Measurements from ENCODE around the gene HSP90B1. TPM values are rescaled to one million over a fixed set of nuclear protein-coding genes. Genes with fewer than 3 reads are reported as not detected.

The HSP90B1 gene
- total and polyA plus RNA-seq, 2 of the 13 experiments (the other 11 are each of a cell fraction or from before 2014, with no cell fraction given), result 800 to 954 TPM

DNA sequence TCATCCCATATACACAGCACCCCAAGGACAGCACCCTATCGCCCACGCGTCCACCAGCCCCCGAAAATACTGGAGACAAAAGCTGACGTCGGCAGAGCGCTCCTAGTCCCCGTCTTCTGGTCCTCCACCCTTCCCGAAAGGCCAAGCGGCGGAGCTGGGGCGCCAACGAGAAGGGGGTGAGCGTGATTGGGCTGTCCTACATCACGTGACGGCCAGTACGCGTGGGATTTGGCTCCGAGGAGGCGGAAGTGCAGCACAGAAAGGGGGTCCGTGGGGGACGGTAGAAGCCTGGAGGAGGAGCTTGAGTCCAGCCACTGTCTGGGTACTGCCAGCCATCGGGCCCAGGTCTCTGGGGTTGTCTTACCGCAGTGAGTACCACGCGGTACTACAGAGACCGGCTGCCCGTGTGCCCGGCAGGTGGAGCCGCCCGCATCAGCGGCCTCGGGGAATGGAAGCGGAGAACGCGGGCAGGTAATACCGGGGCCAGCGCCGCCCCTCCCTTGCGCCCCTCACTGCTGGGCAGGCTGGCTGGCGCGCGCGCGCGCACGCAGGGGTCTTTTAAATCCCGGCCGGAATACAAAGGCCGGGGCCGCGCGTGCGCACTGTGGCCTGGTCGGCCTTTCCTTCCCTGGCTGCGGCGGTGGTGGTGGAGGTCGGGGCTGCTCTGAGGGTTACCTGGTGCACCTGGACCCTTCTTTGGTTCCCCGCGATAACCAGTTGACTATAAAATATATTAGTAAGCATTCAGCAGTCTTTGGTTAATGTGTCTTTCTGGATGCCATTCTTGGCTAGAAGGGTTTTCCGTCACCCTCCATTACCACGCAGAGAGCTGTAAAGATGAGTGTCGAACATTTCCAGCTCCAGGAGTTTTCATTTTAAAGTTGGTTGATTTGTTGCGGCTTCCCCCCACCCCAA, 35.6 kb downstream of the HSP90B1 start, which contains the start of gene TDG (continued):
- TF ChIP-seq NFAT5 (CRISPR knock-in tag; IDR thresholded peaks at IDR 0.05), result 0 out of 2 replicates have a peak, but pooled peaks have one; percentile 20
- TF ChIP-seq ETV6 (CRISPR knock-in tag; conservative IDR thresholded peaks at IDR 0.05), result peak; percentile 80
- no peak for TF ChIP-seq NR3C1 (CRISPR knock-in tag; IDR thresholded peaks at IDR 0.05)
- 0 out of 2 replicates have a peak, but pooled peaks have one; percentile 31 for TF ChIP-seq ZNF468 (CRISPR knock-in tag; IDR thresholded peaks at IDR 0.05)
- peak; percentile 73 for TF ChIP-seq NCOA1 (CRISPR knock-in tag; IDR thresholded peaks at IDR 0.05)
- no peak for TF ChIP-seq ZNF234 (CRISPR knock-in tag; conservative IDR thresholded peaks at IDR 0.05)
- TF ChIP-seq ARNTL (CRISPR knock-in tag; IDR thresholded peaks at IDR 0.05), result no peak
- TF ChIP-seq MTA1 (CRISPR knock-in tag; IDR thresholded peaks at IDR 0.05; ENCODE audit: borderline replicate concordance), result 0 out of 2 replicates have a peak, but pooled peaks have one; percentile 65
- TF ChIP-seq YEATS2 (CRISPR knock-in tag; IDR thresholded peaks at IDR 0.05; ENCODE audit: borderline replicate concordance), result peak; percentile 97
- peak; percentile 82 for TF ChIP-seq BORCS8-MEF2B (CRISPR knock-in tag; IDR thresholded peaks at IDR 0.05)
- peak; percentile 11; the same call in 1 of the 2 replicates for TF ChIP-seq ONECUT2 (CRISPR knock-in tag; IDR thresholded peaks at IDR 0.05)
- TF ChIP-seq MXI1 (IDR thresholded peaks at IDR 0.05; ENCODE audit: borderline replicate concordance, low read depth, low read length), result peak; percentile 83; the same call in 2 of the 3 replicates
- peak; percentile 27; the same call in 1 of the 2 replicates for TF ChIP-seq ZNF138 (CRISPR knock-in tag; IDR thresholded peaks at IDR 0.05; ENCODE audit: low read depth)
- 0 out of 2 replicates have a peak, but pooled peaks have one; percentile 62 for TF ChIP-seq ZFP36L1 (CRISPR knock-in tag; IDR thresholded peaks at IDR 0.05)
- peak; percentile 98 for TF ChIP-seq ZFX (CRISPR knock-in tag; IDR thresholded peaks at IDR 0.05; ENCODE audit: low read depth)
- peak; percentile 30; the same call in 1 of the 2 replicates for TF ChIP-seq FOSL2 (CRISPR knock-in tag; IDR thresholded peaks at IDR 0.05)
- TF ChIP-seq DBP (CRISPR knock-in tag; IDR thresholded peaks at IDR 0.05; ENCODE audit: not compliant biosample characterization), result no peak
- peak; percentile 31; the same call in 1 of the 2 replicates for TF ChIP-seq SP2 (CRISPR knock-in tag; IDR thresholded peaks at IDR 0.05)
- peak; percentile 55; the same call in 1 of the 2 replicates for TF ChIP-seq CBX5 (CRISPR knock-in tag; IDR thresholded peaks at IDR 0.05; ENCODE audit: borderline replicate concordance)
- TF ChIP-seq ZNF781 (CRISPR knock-in tag; IDR thresholded peaks at IDR 0.05; ENCODE audit: borderline replicate concordance, not compliant biosample characterization), result peak; percentile 15
- no peak; the same call in 1 of the 2 replicates for TF ChIP-seq ZNF766 (CRISPR knock-in tag; IDR thresholded peaks at IDR 0.05; ENCODE audit: borderline replicate concordance)
- peak; percentile 92 for TF ChIP-seq ZNF274 (CRISPR knock-in tag; IDR thresholded peaks at IDR 0.05)
